Measurements from ENCODE around the gene ENO2.
"Not testable (repeated sequence)": the region's sequence is repeated elsewhere in the genome, so short reads cannot be mapped to it uniquely, and the experiment has no call there.

The ENO2 gene

GRCh38 chr12:6914246-6914946 is at the start of gene ENO2:
ENO2 (plus strand) TSS chr12:6914580; CDS start chr12:6915833, 1,253 bp downstream.
- DNase-seq, result peak; percentile 81

GRCh38 chr12:6865307-6865706 is 49.1 kb upstream of the ENO2 start:
- not testable (repeated sequence) for DNase-seq

DNA sequence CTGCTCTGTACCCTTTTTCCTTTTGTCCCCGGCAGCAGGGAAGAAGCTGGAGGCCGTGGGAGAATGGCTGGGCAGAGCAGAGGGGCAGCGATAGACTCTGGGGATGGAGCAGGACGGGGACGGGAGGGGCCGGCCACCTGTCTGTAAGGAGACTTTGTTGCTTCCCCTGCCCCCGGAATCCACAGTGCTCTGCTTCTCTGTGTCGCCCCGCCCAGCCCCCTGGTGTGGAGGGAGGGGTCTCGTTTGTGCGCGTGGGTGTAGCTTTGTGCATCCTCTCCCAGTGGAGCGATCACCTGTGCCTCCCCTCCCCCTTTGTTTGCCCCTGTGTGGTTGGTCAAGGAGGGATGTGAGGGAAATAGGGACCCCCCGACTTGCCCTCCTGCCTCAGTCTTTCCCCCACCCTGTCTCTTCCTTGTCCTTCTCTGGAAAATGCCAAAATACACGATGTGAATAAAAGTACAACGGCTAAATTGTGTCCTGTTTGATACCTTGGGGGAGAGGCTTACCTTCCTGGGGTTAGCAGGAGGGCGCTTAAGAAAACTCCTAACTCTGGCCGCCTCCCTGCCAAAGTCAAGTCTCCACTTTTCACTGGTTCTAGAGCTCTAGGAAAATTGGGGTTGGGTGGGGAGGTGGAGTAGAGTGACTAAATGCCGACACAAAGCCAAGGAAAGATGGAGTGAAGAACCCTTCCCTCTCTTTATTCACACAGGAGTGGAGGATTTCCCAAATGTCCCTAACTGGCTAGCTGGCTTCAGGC is 48.0 kb upstream of the ENO2 start:
- DNase-seq, result no peak

DNA sequence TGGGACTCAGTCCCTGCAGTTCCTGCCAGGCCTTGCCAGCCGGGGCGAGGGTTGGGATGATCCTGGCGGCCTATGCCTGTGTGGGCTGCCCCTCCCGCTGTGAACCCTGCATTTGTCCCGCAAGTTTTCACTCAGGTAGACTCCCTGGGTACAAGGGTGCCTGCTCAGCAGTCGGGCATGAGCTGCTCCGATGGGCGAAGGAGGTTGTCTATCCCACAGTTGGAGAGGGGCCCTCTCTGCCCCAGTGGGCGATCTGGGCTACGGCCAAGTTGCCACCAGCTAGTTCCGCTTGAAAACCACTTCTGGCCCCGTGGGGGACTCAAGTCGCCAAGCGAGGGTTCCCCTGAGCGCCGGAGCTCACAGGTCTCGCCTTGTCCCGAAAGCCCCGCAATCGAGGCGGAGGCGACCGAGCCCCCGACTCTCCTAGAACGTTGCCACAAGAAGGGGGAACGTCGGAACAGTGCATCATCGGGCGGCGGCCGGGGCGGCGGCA is 47.4 kb upstream of the ENO2 start:
- DNase-seq, result no peak

GRCh38 chr12:6867413-6868210 is 46.8 kb upstream of the ENO2 start, which contains the start of gene TPI1:
TPI1 (plus strand) TSS chr12:6867531; CDS start chr12:6867567, 36 bp downstream.
- DNase-seq, result peak; percentile 72

- no peak for DNase-seq
Observed at GRCh38 chr12:6868211-6869048, 46.0 kb upstream of the ENO2 start.

GRCh38 chr12:6869049-6870021 is 45.0 kb upstream of the ENO2 start:
- DNase-seq, result peak; percentile 79

DNA sequence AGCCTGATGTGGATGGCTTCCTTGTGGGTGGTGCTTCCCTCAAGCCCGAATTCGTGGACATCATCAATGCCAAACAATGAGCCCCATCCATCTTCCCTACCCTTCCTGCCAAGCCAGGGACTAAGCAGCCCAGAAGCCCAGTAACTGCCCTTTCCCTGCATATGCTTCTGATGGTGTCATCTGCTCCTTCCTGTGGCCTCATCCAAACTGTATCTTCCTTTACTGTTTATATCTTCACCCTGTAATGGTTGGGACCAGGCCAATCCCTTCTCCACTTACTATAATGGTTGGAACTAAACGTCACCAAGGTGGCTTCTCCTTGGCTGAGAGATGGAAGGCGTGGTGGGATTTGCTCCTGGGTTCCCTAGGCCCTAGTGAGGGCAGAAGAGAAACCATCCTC is 44.1 kb upstream of the ENO2 start:
- DNase-seq, result not testable (repeated sequence)

- no peak for DNase-seq
Observed at GRCh38 chr12:6871052-6871957, 43.1 kb upstream of the ENO2 start.

DNA sequence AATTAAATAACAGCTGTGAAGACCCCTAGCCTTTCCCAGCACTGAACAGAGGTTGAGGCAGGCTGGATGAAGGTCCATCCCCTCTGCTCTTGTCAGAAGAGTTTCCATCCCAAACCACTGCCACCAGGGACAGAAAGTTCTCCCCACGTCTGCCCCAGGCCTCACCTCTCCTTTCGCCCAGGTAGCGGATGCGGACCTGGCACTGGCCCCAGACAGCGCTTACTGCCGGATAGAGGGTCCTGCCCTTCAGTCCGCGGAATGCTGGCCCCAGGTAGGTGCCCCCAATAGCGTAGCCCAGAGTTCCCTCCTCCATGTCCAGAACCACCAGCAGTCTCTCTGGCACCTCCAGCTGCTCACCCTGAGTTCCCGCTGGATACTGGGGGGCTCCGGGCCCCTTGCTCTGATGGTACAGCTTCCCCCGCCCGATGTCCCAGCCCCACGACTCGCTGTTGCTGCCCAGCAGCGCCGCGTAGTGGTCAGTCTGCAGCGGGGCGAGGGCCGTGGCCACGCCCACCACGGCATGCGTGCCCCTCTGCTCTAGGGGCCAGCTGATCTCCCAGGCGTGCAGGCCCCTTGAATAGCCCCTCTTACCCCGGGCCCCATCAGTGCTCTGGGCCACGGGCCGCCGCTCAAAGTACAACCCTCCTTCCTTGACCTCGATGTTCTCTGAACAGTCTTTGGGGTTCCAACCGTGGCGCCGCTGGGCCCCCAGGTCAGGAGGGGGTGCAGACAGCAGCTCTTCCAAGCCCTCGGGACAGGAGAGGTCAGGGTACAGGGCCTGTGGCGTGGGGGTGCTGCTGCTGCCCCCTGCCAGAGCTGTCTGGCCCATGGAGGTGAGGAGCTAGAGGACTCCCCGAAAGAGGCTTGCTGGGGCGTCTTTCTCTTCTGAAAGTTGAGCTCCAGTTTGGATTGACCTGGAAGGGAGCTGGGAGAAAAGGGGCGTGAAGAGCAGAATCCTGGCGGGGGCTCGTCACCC is 42.0 kb upstream of the ENO2 start:
- DNase-seq, result peak; percentile 73

GRCh38 chr12:6873094-6874014 is 41.0 kb upstream of the ENO2 start, which contains the start of gene SPSB2:
SPSB2 (minus strand) TSS chr12:6873303; CDS start chr12:6872901, 402 bp downstream.
- peak; percentile 97 for DNase-seq

- DNase-seq, result not testable (repeated sequence)
Observed at GRCh38 chr12:6874015-6874368, 40.4 kb upstream of the ENO2 start.

DNA sequence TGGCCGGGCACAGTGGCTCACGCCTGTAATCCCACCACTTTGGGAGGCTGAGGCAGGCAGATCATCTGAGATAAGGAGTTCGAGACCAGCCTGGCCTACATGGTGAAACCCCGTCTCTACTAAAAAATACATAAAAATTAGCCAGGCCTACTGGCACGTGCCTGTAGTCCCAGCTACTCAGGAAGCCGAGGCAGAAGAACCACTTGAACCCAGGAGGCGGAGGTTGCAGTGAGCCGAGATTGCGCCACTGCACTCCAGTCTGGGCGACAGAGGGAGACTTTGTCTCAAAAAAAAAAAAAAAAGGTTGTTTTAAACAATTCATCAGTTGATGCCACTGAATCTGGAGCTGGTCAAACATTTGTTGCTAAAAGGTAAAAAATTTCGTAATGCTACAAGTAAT is 34.6 kb upstream of the ENO2 start:
- DNase-seq, result not testable (repeated sequence)

DNA sequence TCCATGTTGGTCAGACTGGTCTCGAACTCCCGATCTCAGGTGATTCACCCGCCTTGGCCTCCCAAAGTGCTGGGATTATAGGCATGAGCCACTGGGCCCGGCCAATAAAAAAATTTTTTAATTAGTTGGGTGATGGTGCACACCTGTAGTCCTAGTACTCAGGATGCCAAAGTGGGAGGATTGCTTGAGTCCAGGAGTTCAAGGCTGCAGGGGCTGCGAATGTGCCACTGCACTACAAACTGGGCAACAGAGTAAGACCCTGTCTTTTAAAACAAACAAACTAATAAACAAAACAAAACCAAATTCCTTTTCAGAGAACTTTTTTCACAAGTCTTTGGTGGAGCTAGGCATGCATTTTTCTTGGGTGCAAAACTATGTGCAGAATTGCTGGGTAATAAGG is 31.1 kb upstream of the ENO2 start:
- no peak for DNase-seq

DNA sequence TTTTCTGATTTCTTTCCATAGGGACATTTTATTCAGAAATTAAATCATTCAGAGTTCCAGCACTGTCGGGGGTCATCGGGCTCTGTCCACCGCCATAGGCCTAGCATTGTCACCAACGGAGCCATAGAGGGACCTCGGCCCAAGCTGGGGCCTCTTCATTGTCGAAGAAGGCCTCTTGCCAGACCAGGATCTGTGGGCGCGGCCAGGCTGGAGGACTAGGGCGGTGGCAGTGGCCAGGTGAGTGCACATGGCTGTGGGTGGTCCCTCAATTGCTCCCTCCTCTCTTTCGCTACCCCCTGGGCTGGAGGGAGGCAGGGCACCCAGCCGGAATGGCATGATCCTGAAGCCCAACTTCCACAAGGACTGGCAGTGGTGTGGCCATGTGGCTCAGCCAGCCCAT is 30.7 kb upstream of the ENO2 start:
- no peak for DNase-seq

GRCh38 chr12:6884539-6884938 is 29.8 kb upstream of the ENO2 start:
- no peak for DNase-seq

DNA sequence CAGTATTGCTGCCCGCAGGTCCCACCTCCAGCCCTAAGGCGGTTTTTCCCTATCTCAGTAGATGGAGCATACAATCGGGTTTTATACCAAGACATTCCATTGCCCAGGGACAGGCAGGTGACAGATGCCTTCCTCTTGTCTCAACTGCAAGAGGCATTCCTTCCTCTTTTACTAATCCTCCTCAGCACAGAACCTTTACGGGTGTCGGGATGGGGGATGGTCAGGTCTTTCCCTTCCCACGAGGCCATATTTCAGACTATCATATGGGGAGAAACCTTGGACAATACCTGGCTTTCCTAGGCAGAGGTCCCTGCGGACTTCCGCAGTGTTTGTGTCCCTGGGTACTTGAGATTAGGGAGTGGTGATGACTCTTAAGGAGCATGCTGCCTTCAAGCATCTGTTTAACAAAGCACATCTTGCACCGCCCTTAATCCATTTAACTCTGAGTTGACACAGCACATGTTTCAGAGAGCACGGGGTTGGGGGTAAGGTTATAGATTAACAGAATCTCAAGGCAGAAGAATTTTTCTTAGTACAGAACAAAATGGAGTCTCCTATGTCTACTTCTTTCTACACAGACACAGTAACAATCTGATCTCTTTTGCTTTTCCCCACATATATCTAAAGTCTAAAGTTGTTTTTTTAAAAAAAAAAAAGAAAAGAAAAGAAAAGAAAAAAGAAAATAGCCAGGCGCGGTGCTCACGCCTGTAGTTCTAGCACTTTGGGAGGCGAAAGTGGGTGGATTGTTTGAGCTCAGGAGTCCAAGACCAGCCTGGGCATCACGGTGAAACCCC is 28.0 kb upstream of the ENO2 start:
- not testable (repeated sequence) for DNase-seq
